Esophagus squamous epithelium (tissue), 4 donors: ENCODE results near the gene TAP1.

Source experiments
- CTCF ChIP-seq, 6 experiments: fragments of 450-650 bp in 4 of 6; fragments of 200-600 bp in 2 of 6; sonication (generic) in 2 of 6; IDR thresholded peaks; one replicate each; pipeline ENCODE4 v1.5.1; 2016 to 2019; ENCODE audit warnings: antibody characterized with exemption in 6 of 6, mild to moderate bottlenecking in 4 of 6, moderate library complexity in 4 of 6
- POLR2A ChIP-seq, 4 donors: fragments of 450-650 bp; IDR thresholded peaks; one replicate each; pipeline ENCODE4 v1.6.1; 2017; ENCODE audit warnings: antibody characterized with exemption in 4 of 4, mild to moderate bottlenecking in 4 of 4, moderate library complexity in 3 of 4

GRCh38 chr6:32840604-32841246, 12.8 kb downstream of the TAP1 start:
- TF ChIP-seq CTCF (IDR thresholded peaks at IDR 0.05) = no peak
- no peak for TF ChIP-seq POLR2A (IDR thresholded peaks at IDR 0.05)
